AG08395 (cell line): ENCODE data around the gene ADGRB2.

ENCODE experiments used
- DNase-seq: peaks from one replicate; pipeline ENCODE4 v3.0.0; 2012; ENCODE audit warnings: mixed read lengths, low spot score

Gene ADGRB2

GRCh38 chr1:31782421-31783410 lies 18.6 kb upstream of the ADGRB2 start:
- no peak for DNase-seq

DNA sequence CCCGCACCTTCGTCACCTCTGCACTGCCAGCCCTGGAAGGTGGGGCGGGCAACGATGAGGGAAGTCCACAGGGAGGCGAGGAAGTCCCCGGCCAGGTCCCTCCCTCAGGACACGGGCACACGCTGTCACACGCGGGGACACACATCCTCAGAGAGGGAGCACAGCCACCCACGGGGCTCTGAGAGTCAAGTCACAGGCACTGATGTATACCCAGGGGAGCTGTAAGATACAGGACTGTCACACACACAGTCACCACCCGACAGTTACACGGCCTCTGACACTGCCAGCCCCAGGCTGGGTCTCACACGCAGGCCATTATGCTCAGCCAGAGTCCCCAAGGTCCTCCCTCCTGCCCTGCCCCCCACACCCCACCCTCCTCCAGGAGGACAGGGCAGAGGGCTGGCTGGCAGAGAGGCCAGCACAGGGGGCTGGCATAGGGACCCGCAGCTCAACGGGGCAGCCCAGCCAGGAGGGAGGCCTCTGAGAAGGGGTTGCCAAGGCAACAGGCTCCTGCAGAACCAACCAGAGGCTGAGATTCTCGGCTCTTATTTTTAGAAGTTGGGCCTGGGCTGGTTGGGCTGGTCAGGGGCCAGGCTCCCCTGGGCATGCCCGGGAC lies 17.7 kb upstream of the ADGRB2 start:
- DNase-seq: no peak

DNA sequence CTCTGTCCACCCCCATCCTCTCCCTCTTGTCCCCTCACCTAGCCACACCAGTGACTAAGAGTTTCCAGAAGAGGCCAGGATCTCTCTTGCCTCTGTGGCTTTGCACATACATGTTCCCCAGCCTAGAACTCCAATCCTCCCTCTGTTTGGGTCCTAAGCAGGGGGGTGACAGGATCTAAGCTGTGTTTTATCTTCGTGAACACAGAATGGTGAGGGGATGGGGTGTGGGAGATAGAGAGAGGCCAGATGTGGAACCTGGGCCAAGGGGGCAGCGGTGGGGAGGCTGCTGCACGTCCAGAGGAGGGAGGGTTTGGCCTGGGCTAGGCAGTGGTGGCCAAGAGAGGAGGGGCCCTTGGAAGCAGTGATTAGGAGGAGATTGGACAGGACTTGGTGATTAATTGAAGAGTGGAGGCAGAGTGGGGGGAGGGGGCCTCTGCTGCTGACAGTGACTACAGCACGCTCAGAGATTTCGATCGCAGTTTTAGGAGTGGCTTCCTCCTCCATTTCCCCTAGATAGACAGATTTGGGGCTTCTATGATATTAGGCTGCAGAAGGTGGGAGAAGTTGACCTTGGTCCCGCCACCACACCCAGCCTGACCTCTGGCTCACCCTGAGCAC lies 17.1 kb upstream of the ADGRB2 start:
- no peak for DNase-seq

DNA sequence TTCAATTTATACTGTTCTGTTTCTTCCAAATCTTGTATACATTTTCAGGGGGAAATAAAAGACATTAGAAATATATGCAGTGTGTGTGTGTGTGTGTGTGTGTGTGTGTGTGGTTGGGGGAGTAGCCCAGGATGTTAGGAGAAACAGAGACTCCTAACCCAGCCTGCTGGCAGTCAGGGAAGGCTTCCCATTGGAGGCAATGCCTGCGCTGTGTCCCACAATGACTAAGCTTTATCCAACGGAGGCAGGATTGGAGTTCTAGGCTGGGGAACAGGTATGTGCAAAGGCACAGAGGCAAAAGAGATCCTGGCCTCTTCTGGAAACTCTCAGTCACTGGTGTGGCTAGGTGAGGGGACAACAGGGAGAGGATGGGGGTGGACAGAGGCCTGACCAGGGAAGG lies 16.5 kb upstream of the ADGRB2 start:
- no peak for DNase-seq

DNA sequence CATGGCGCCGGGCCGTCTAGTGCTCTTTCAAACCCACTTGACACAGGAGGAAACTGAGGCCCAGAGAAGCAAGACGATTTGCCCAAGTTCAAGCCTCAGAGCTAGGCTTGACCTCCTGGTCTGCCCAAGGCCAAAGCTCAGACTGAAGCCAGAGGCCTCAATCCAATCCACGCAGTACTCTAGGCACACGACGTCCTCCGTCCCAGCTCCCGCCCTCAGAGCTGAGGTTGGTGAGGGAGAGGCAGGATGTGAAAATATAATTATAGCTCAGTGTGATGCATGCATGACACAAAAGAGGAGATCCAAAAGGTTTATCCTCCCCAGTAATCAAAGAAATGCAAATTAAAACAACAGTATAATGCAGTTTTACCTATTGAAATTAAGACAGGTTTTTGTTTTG lies 15.5 kb upstream of the ADGRB2 start:
- no peak for DNase-seq

- DNase-seq: no peak
Observed at GRCh38 chr1:31778763-31779488, 14.8 kb upstream of the ADGRB2 start.

- DNase-seq: no peak
Observed at GRCh38 chr1:31776516-31776915, 12.4 kb upstream of the ADGRB2 start.

GRCh38 chr1:31776032-31776431 lies 11.9 kb upstream of the ADGRB2 start:
- no peak for DNase-seq

- DNase-seq: no peak
Observed at GRCh38 chr1:31775210-31775999, 11.3 kb upstream of the ADGRB2 start.

GRCh38 chr1:31774495-31774894 lies 10.4 kb upstream of the ADGRB2 start:
- DNase-seq: no peak

GRCh38 chr1:31773861-31774260 lies 9.7 kb upstream of the ADGRB2 start:
- no peak for DNase-seq

DNA sequence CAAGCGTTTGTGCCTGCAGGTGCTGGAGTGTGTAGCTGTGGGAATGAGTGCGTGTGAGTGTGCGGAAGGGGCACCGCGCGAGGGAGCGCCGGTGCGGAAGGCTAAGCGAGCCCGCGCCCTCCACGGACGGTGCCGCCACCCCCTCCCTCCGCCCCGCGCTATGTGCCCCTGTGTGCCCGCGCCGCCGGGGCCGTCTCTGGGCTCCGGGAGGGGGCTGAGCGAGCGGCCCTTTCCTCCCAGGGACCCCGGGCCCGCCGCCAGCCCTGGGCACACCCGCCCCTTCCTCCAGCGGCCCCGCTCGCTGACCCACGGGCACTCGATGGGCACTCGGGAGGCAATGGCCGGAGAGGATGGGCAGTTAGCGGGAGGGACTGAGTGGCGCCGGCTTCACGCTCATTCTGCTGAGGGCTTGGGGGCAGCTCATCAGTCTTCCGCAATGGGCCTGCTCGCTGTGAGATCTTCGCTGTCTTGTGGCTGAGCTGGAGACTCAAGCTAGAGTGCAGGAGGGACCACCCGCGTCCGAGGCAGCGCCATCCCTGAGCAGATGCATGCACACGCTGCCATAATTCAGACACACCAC lies 8.6 kb upstream of the ADGRB2 start:
- no peak for DNase-seq

- no peak for DNase-seq
Observed at GRCh38 chr1:31771891-31772668, 7.9 kb upstream of the ADGRB2 start.

DNA sequence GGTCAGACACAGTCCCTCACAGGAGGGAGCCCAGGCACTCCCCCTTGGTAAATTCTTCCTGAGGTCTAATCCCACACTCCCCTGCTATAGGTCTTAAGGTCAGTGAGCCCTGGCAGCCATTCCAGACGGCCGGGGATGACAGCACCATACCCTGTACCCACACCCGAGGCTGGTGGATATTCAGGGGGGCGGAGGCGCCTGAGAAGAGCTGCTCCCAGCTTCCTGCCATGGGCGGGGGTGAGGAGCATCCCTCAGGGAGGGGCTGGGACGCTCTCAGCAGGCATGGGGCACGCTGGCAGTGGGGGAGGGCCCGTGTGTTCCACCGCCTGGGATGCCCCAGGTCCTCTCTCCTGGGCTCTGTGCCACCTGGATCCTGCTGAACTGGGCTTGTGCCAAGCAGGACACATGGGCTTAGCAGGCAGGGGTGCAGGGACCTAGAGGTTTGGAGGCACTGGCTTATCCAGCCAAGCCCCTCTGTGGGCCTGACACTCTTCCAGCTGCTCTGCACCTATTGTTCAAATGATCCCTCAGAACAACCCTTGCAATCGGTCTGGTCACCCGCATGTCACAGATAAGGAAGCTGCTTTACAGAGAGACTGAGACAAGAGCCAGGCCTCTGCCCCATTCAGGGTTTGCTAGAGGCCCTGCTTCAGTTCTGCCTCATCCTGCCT lies 5.7 kb upstream of the ADGRB2 start:
- no peak for DNase-seq

- no peak for DNase-seq
Observed at GRCh38 chr1:31768939-31769704, 5.0 kb upstream of the ADGRB2 start.

DNA sequence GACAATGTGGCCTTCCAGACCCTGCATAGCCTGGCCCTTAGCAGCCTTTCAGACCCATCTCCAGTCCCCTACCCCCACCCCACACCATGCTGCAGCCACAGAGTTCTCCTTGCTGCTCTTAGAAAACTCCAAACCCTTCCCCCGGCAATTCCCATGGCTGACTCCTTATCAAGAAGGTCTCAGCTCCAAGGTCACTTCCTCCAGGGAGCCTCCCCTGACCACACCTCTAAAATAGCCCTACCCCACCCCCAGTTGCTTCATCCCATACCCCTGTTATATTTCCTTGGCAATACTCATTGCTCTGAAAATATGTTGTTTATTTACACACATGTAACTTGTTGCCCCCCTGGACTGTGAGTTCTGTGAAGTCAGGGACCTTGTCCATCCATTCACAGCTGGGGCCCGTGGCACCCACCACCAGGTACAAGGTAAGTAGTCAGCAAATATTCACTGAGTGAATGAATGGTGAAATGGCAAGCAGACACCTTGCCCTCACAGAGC lies 4.3 kb upstream of the ADGRB2 start:
- no peak for DNase-seq

- DNase-seq: no peak
Observed at GRCh38 chr1:31767225-31767624, 3.1 kb upstream of the ADGRB2 start.

GRCh38 chr1:31765516-31765915 lies 1.4 kb upstream of the ADGRB2 start:
- no peak for DNase-seq

- DNase-seq: no peak
Observed at GRCh38 chr1:31765041-31765467, 914 bp upstream of the ADGRB2 start.
